Tibial nerve (tissue), 4 donors: ENCODE results near the gene CS. TPM values are rescaled to one million over a fixed set of nuclear protein-coding genes. Genes with fewer than 3 reads are reported as not detected.

Experiments used
- DNase-seq, 2 donors: peaks; one replicate each; pipeline ENCODE4 v3.0.0-alpha.2; 2019; ENCODE audit warnings: low spot score in 2 of 2
- H3K27ac ChIP-seq, 4 donors: fragments of 200-600 bp; sonication (generic) in 3 of 4; one replicate each; pipeline ENCODE4 v1.5.1; 2017 to 2019; ENCODE audit warnings: mild to moderate bottlenecking in 1 of 4
- H3K27me3 ChIP-seq, 2 donors: fragments of 200-600 bp; sonication (generic) in 1 of 2; one replicate each; pipeline versions ENCODE4 v1.5.1 to v1.6.0; 2017 to 2019
- H3K36me3 ChIP-seq, 3 donors: fragments of 200-600 bp; sonication (generic); one replicate each; pipeline ENCODE4 v1.5.1; 2018 to 2019
- H3K4me1 ChIP-seq, 4 donors: fragments of 200-600 bp; sonication (generic) in 3 of 4; one replicate each; pipeline ENCODE4 v1.5.1; 2017 to 2019
- H3K4me3 ChIP-seq, 4 donors: fragments of 200-600 bp; sonication (generic) in 3 of 4; one replicate each; pipeline ENCODE4 v1.5.1; 2017 to 2019; ENCODE audit warnings: mild to moderate bottlenecking in 1 of 4, moderate library complexity in 1 of 4
- H3K9me3 ChIP-seq, 4 donors: fragments of 200-600 bp; sonication (generic) in 3 of 4; one replicate each; pipeline ENCODE4 v1.5.1; 2017 to 2019
- EP300 ChIP-seq, 2 donors: sonication (generic); formaldehyde crosslinking; IDR thresholded peaks; one replicate each; pipeline ENCODE4 v1.6.1; 2017; ENCODE audit warnings: antibody characterized with exemption in 2 of 2, mild to moderate bottlenecking in 1 of 2
- POLR2A ChIP-seq, 2 donors: fragments of 450-650 bp; IDR thresholded peaks; one replicate each; pipeline ENCODE4 v1.6.1; 2017; ENCODE audit warnings: antibody characterized with exemption in 2 of 2, mild to moderate bottlenecking in 2 of 2, moderate library complexity in 2 of 2
- WGBS, 2 donors: methylation state at CpG; one replicate each; pipeline ENCODE4 v1.1.5; 2018; 5-methylcytosine and 5-hydroxymethylcytosine counted together
- total RNA-seq, 4 donors: library from RNA; depleted of rRNA; stranded (reverse); fragments of >200 nt; gene quantifications; one replicate each; pipeline ENCODE4 v1.1.0, GENCODE V29; 2016
- TF ChIP-seq, protein P1 (sequence below), 5 experiments: fragments of 200-600 bp in 3 of 5; fragments of 450-650 bp in 2 of 5; sonication (generic) in 3 of 5; IDR thresholded peaks; one replicate each; pipeline ENCODE4 v1.5.1; 2016 to 2019; ENCODE audit warnings: antibody characterized with exemption in 5 of 5, mild to moderate bottlenecking in 3 of 5, moderate library complexity in 2 of 5

Gene CS
- total RNA-seq, 4 donors from 2014 or later, result 63.7 to 112 (median 84.2) TPM

- Histone ChIP-seq H3K36me3 (peaks cover 0 to 43% (median 0%) of the 10 kb centered on the region in 3 donors), H3K4me1 (no peaks in the 10 kb centered on the region), H3K4me3 (no peak overlapping the region), H3K9me3 (no peaks in the 10 kb centered on the region), H3K27ac (peak overlapping the region in 1 of 4 donors; percentile 62), H3K27me3 (no peaks in the 10 kb centered on the region)
- TF ChIP-seq EP300 (IDR thresholded peaks at IDR 0.05), result no peak
- no peak for TF ChIP-seq POLR2A (IDR thresholded peaks at IDR 0.05)
- TF ChIP-seq, protein P1, sequence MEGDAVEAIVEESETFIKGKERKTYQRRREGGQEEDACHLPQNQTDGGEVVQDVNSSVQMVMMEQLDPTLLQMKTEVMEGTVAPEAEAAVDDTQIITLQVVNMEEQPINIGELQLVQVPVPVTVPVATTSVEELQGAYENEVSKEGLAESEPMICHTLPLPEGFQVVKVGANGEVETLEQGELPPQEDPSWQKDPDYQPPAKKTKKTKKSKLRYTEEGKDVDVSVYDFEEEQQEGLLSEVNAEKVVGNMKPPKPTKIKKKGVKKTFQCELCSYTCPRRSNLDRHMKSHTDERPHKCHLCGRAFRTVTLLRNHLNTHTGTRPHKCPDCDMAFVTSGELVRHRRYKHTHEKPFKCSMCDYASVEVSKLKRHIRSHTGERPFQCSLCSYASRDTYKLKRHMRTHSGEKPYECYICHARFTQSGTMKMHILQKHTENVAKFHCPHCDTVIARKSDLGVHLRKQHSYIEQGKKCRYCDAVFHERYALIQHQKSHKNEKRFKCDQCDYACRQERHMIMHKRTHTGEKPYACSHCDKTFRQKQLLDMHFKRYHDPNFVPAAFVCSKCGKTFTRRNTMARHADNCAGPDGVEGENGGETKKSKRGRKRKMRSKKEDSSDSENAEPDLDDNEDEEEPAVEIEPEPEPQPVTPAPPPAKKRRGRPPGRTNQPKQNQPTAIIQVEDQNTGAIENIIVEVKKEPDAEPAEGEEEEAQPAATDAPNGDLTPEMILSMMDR (IDR thresholded peaks at IDR 0.05), result no peak
- WGBS, 2 donors, result 77 to 81% methylated on average over 8 of the region's 11 CpGs
- no peak for DNase-seq
These were observed 68.9 kb downstream of the CS start for GRCh38 chr12:56231184-56231582.

DNA sequence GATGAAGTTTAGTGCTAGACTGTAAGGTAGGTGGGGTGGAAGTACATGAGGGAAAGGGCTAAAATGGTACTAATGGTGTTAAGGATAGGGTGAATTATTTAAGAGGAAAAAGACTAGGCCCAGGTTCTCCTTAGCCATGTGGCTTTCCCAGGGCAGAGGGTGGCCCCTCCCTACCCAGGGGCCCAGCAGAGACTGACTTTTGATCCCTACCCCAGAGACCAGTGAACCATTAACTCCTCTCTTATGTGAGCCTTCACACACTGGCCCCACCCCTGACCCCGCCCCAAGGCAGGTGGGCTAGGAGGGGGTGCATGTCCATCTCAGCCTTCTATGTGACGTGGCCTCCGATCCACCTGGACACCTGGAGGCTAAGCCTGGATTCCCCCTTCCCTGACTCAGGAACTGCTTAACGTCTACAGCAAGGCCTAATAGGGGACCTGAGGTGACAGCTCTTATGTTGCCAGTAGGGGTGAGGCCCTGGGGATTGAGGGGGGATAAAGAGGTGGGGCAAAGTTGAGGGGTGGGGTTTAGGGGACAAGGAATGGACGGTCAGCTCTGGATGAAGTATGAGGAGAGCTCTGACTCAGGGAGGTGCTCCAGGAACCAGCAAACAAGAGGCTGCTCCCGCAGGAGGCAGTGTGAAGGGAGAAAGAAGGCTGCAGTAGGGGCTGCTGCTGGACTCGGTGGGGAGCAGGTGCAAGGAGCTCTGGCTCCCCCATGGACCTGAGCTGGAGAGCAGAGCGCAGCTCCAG, 69.5 kb downstream of the CS start:
- TF ChIP-seq POLR2A (IDR thresholded peaks at IDR 0.05) (no peak), EP300 (IDR thresholded peaks at IDR 0.05) (no peak)
- TF ChIP-seq, protein P1 (IDR thresholded peaks at IDR 0.05), result no peak

GRCh38 chr12:56229916-56230431, 70.2 kb downstream of the CS start, which contains the start of gene SLC39A5:
Gene SLC39A5, plus strand, starts transcription at chr12:56230051. Its CDS starts 1,224 bp downstream, at chr12:56231275.
- Histone ChIP-seq H3K4me3 (no peak within 1 kb of the TSS), H3K4me1 (peaks cover 0 to 5% (median 2%) of the 10 kb centered on the region in 4 donors), H3K9me3 (no peaks in the 10 kb centered on the region), H3K27me3 (no peaks in the 10 kb centered on the region), H3K27ac (peak within 1 kb of the TSS in 1 of 4 donors; percentile 62), H3K36me3 (peaks cover 0 to 41% (median 0%) of the 10 kb centered on the region in 3 donors)
- DNase-seq, result no peak
- 72 to 85% methylated on average over 4 of the region's 4 CpGs for WGBS, 2 donors
- TF ChIP-seq EP300 (IDR thresholded peaks at IDR 0.05), result no peak
- TF ChIP-seq, protein P1 (IDR thresholded peaks at IDR 0.05), result no peak
- TF ChIP-seq POLR2A (IDR thresholded peaks at IDR 0.05), result no peak

More for the DNA sequence above, 69.5 kb downstream of the CS start:
- H3K9me3 ChIP-seq, result no peaks in the 10 kb centered on the region
- H3K4me1 ChIP-seq, result no peaks in the 10 kb centered on the region
- no peak overlapping the region for H3K4me3 ChIP-seq
- H3K36me3 ChIP-seq, result peaks cover 0 to 43% (median 0%) of the 10 kb centered on the region in 3 donors
- peak overlapping the region in 1 of 4 donors; percentile 62 for H3K27ac ChIP-seq
- DNase-seq, result no peak
- 68 to 75% methylated on average over 8 of the region's 8 CpGs for WGBS, 2 donors
- no peaks in the 10 kb centered on the region for H3K27me3 ChIP-seq

GRCh38 chr12:56229082-56229481, 71.0 kb downstream of the CS start:
- DNase-seq, result no peak
- H3K4me1 ChIP-seq, result peaks cover 0 to 10% (median 7%) of the 10 kb centered on the region in 4 donors
- no peaks in the 10 kb centered on the region for H3K9me3 ChIP-seq
- H3K27me3 ChIP-seq, result no peaks in the 10 kb centered on the region
- peaks cover 0 to 41% (median 0%) of the 10 kb centered on the region in 3 donors for H3K36me3 ChIP-seq
- H3K4me3 ChIP-seq, result no peak overlapping the region
- H3K27ac ChIP-seq, result no peak overlapping the region
- no peak for TF ChIP-seq POLR2A (IDR thresholded peaks at IDR 0.05)
- TF ChIP-seq EP300 (IDR thresholded peaks at IDR 0.05), result no peak
- TF ChIP-seq, protein P1 (IDR thresholded peaks at IDR 0.05), result no peak
- WGBS, 2 donors, result 80 to 87% methylated on average over 7 of the region's 7 CpGs

DNA sequence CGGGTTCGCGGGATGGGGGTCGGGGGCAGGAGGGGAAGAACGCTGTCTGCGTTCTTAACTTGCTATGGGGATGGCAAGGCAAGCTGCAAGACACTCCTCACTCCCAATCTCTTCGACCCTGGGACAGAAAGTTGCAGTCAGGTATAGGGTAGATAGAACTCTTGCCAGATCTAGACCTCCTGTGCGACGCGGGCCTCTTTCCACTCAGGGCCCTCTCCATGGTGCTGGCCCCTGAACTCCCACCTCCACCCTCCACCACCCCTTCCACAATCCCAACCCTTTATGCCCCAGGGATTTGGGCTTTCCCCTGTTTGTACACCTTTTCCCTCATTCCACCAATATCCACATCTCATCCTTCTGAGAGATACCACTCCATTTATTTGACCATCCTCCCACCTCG, 75.2 kb downstream of the CS start:
- peak overlapping the region; percentile 33 to 65 (median 59) for H3K4me3 ChIP-seq
- H3K4me1 ChIP-seq, result peaks cover 0 to 38% (median 28%) of the 10 kb centered on the region in 4 donors
- H3K27ac ChIP-seq, result peak overlapping the region in 3 of 4 donors; percentile 87 to 99 (median 99)
- DNase-seq, result no peak
- H3K27me3 ChIP-seq, result no peaks in the 10 kb centered on the region
- TF ChIP-seq, protein P1 (IDR thresholded peaks at IDR 0.05), result no peak
- TF ChIP-seq POLR2A (IDR thresholded peaks at IDR 0.05) (no peak), EP300 (IDR thresholded peaks at IDR 0.05) (no peak)
- H3K9me3 ChIP-seq, result no peaks in the 10 kb centered on the region
- H3K36me3 ChIP-seq, result peaks cover 0 to 41% (median 0%) of the 10 kb centered on the region in 3 donors
- WGBS, 2 donors, result 75 to 79% methylated on average over 11 of the region's 11 CpGs
